ENCODE results near the gene CCDC3. TPM values are rescaled to one million over a fixed set of nuclear protein-coding genes. Genes with fewer than 3 reads are reported as not detected.

The CCDC3 gene
- total RNA-seq, 2 donors from 2014 or later = 17.6 to 41.8 TPM

GRCh38 chr10:12928571-12928970, 72.9 kb downstream of the CCDC3 start:
- intact Hi-C loops (cut with DNase I) = no loop called here
- Histone ChIP-seq H3K4me1 (replicated peaks) (no peaks in the 10 kb centered on the region), H3K27ac (no peak overlapping the region), H3K27me3 (replicated peaks; ENCODE audit: insufficient read depth) (no peaks in the 10 kb centered on the region), H3K9me3 (no peaks in the 10 kb centered on the region), H3K36me3 (no peaks in the 10 kb centered on the region), H3K4me3 (no peak overlapping the region)
- DNase-seq (ENCODE audit: low spot score) = no peak
- 94% methylated on average over 6 of the region's 6 CpGs for WGBS
- TF ChIP-seq POLR2AphosphoS5 (IDR thresholded peaks at IDR 0.05) = no peak
- TF ChIP-seq POLR2A (IDR thresholded peaks at IDR 0.05) = no peak
- TF ChIP-seq CTCF (IDR thresholded peaks at IDR 0.05) = no peak

GRCh38 chr10:12927896-12928295, 73.6 kb downstream of the CCDC3 start:
- no peaks in the 10 kb centered on the region for H3K27me3 ChIP-seq (replicated peaks; ENCODE audit: insufficient read depth)
- DNase-seq (ENCODE audit: low spot score) = no peak
- WGBS = 41% methylated on average over 1 of the region's 1 CpG
- H3K9me3 ChIP-seq = no peaks in the 10 kb centered on the region
- H3K4me1 ChIP-seq (replicated peaks) = no peaks in the 10 kb centered on the region
- H3K36me3 ChIP-seq = no peaks in the 10 kb centered on the region
- no peak overlapping the region for H3K27ac ChIP-seq
- intact Hi-C loops (cut with DNase I) = no loop called here
- no peak for TF ChIP-seq CTCF (IDR thresholded peaks at IDR 0.05)
- TF ChIP-seq POLR2AphosphoS5 (IDR thresholded peaks at IDR 0.05) = no peak
- no peak for TF ChIP-seq POLR2A (IDR thresholded peaks at IDR 0.05)
- no peak overlapping the region for H3K4me3 ChIP-seq

- Histone ChIP-seq H3K9me3 (no peaks in the 10 kb centered on the region), H3K27ac (no peak overlapping the region), H3K27me3 (replicated peaks; ENCODE audit: insufficient read depth) (no peaks in the 10 kb centered on the region), H3K36me3 (no peaks in the 10 kb centered on the region), H3K4me3 (no peak overlapping the region), H3K4me1 (replicated peaks) (no peaks in the 10 kb centered on the region)
- TF ChIP-seq CTCF (IDR thresholded peaks at IDR 0.05) = no peak
- TF ChIP-seq POLR2AphosphoS5 (IDR thresholded peaks at IDR 0.05) = no peak
- TF ChIP-seq POLR2A (IDR thresholded peaks at IDR 0.05) = no peak
- 96% methylated on average over 1 of the region's 1 CpG for WGBS
- intact Hi-C loops (cut with DNase I) = no loop called here
- DNase-seq (ENCODE audit: low spot score) = no peak
These were observed 75.7 kb downstream of the CCDC3 start for GRCh38 chr10:12925845-12926244.

- 96% methylated on average over 5 of the region's 5 CpGs for WGBS
- Histone ChIP-seq H3K4me1 (replicated peaks) (no peaks in the 10 kb centered on the region), H3K27me3 (replicated peaks; ENCODE audit: insufficient read depth) (no peaks in the 10 kb centered on the region), H3K9me3 (no peaks in the 10 kb centered on the region), H3K4me3 (no peak overlapping the region), H3K27ac (no peak overlapping the region), H3K36me3 (no peaks in the 10 kb centered on the region)
- no peak for DNase-seq (ENCODE audit: low spot score)
- intact Hi-C loops (cut with DNase I) = no loop called here
- TF ChIP-seq POLR2A (IDR thresholded peaks at IDR 0.05) = no peak
These were observed 76.6 kb downstream of the CCDC3 start for GRCh38 chr10:12924911-12925310.

- intact Hi-C loops (cut with DNase I) = no loop called here
- no peaks in the 10 kb centered on the region for H3K27me3 ChIP-seq (replicated peaks; ENCODE audit: insufficient read depth)
- H3K9me3 ChIP-seq = no peaks in the 10 kb centered on the region
- no peaks in the 10 kb centered on the region for H3K36me3 ChIP-seq
- TF ChIP-seq CTCF (IDR thresholded peaks at IDR 0.05) (no peak), POLR2A (IDR thresholded peaks at IDR 0.05) (no peak), POLR2AphosphoS5 (IDR thresholded peaks at IDR 0.05) (no peak)
- H3K4me1 ChIP-seq (replicated peaks) = no peaks in the 10 kb centered on the region
- no peak overlapping the region for H3K4me3 ChIP-seq
- DNase-seq (ENCODE audit: low spot score) = no peak
- H3K27ac ChIP-seq = no peak overlapping the region
- 84% methylated on average over 13 of the region's 13 CpGs for WGBS
These were observed 79.2 kb downstream of the CCDC3 start for GRCh38 chr10:12922117-12922900.
